Panc1 (cell line): ENCODE data around the gene EARS2.

Source experiments
- CTCF ChIP-seq: fragments of 450-650 bp; IDR thresholded peaks from 2 replicates; pipeline ENCODE4 v1.5.1; 2017; ENCODE audit warnings: mild to moderate bottlenecking
- POLR2AphosphoS5 ChIP-seq: IDR thresholded peaks from 2 replicates; pipeline ENCODE4 v1.6.1; 2012; ENCODE audit warnings: mild to moderate bottlenecking, low read depth, low read length, moderate library complexity
- REST ChIP-seq, 2 experiments: IDR thresholded peaks; 2 replicates each; pipeline ENCODE4 v1.6.1; 2011 to 2012; ENCODE audit warnings: low read depth in 2 of 2, control low read depth in 1 of 2, low read length in 1 of 2, mild to moderate bottlenecking in 1 of 2, moderate library complexity in 1 of 2; ENCODE audit not compliant: insufficient read depth in 1 of 2
- TCF7L2 ChIP-seq: IDR thresholded peaks from 2 replicates; pipeline ENCODE4 v1.6.1; 2011; ENCODE audit warnings: mild to moderate bottlenecking, low read depth, low read length, inconsistent platforms

- TF ChIP-seq REST (IDR thresholded peaks at IDR 0.05; ENCODE audit: insufficient read depth in 1 of 2, low read depth in 2 of 2, low read length in 1 of 2) (no peak), CTCF (no peak), TCF7L2 (no peak), POLR2AphosphoS5 (no peak)
These were observed 35.2 kb downstream of the EARS2 start for GRCh38 chr16:23521965-23522364.
